GM12891 (cell line): ENCODE results near the gene SDK1.

ENCODE experiments used
- PAX5 ChIP-seq: IDR thresholded peaks from 2 replicates; pipeline ENCODE4 v1.6.1; 2011; ENCODE audit warnings: low read length, moderate library complexity, mild to moderate bottlenecking; ENCODE audit not compliant: insufficient read depth, severe bottlenecking
- POLR2A ChIP-seq: IDR thresholded peaks from 2 replicates; pipeline ENCODE4 v1.6.1; 2011; ENCODE audit warnings: low read depth, low read length, control low read depth
- POLR2AphosphoS5 ChIP-seq: IDR thresholded peaks from 2 replicates; pipeline ENCODE4 v1.6.1; 2011; ENCODE audit warnings: low read depth, low read length, control low read depth
- POU2F2 ChIP-seq: IDR thresholded peaks from 2 replicates; pipeline ENCODE4 v1.6.1; 2011; ENCODE audit warnings: low read depth, mild to moderate bottlenecking, control low read depth, low read length, moderate library complexity
- SPI1 ChIP-seq: IDR thresholded peaks from 2 replicates; pipeline ENCODE4 v1.6.1; 2011; ENCODE audit warnings: low read depth, low read length, control low read depth
- TAF1 ChIP-seq: IDR thresholded peaks from 2 replicates; pipeline ENCODE4 v1.6.1; 2011; ENCODE audit warnings: low read depth, low read length, control low read depth

GRCh38 chr7:4234886-4235285, 933.8 kb downstream of the SDK1 start:
- TF ChIP-seq TAF1 (no peak), POLR2AphosphoS5 (no peak), POLR2A (no peak), POU2F2 (no peak), PAX5 (no peak), SPI1 (no peak)
